Sigmoid colon (tissue), 7 donors: ENCODE measurements around the gene DAPL1. TPM values are rescaled to one million over a fixed set of nuclear protein-coding genes. Genes with fewer than 3 reads are reported as not detected.

ENCODE experiments used
- DNase-seq: peaks from one replicate; pipeline ENCODE4 v3.0.0-alpha.2; 2019
- H3K27ac ChIP-seq, 4 donors: fragments of 200-600 bp; sonication (generic); one replicate each; pipeline ENCODE4 v1.5.1; 2016 to 2019; ENCODE audit warnings: mild to moderate bottlenecking in 1 of 4
- H3K27me3 ChIP-seq, 3 donors: fragments of 200-600 bp; sonication (generic); one replicate each; pipeline ENCODE4 v1.5.1; 2019; ENCODE audit warnings: mild to moderate bottlenecking in 1 of 3
- H3K36me3 ChIP-seq, 4 donors: fragments of 200-600 bp; sonication (generic); one replicate each; pipeline ENCODE4 v1.5.1; 2016 to 2019
- H3K4me1 ChIP-seq, 4 donors: fragments of 200-600 bp; sonication (generic); one replicate each; pipeline ENCODE4 v1.5.1; 2017 to 2019
- H3K4me3 ChIP-seq, 4 donors: fragments of 200-600 bp; sonication (generic); one replicate each; pipeline ENCODE4 v1.5.1; 2017 to 2019; ENCODE audit warnings: mild to moderate bottlenecking in 2 of 4, moderate library complexity in 1 of 4
- H3K9me3 ChIP-seq, 4 donors: fragments of 200-600 bp in 3 of 4; sonication (generic) in 3 of 4; one replicate each; pipeline versions ENCODE4 v1.5.1 to v1.6.1; 2013 to 2019
- EP300 ChIP-seq, 4 donors: sonication (generic); formaldehyde crosslinking; IDR thresholded peaks; one replicate each; pipeline ENCODE4 v1.6.1; 2017; ENCODE audit warnings: antibody characterized with exemption in 4 of 4
- POLR2A ChIP-seq, 2 donors: fragments of 450-650 bp; IDR thresholded peaks; one replicate each; pipeline ENCODE4 v1.6.1; 2016; ENCODE audit warnings: antibody characterized with exemption in 2 of 2, mild to moderate bottlenecking in 2 of 2, moderate library complexity in 2 of 2
- POLR2AphosphoS5 ChIP-seq, 4 donors: sonication (generic); formaldehyde crosslinking; IDR thresholded peaks; one replicate each; pipeline ENCODE4 v1.6.1; 2017; ENCODE audit warnings: antibody characterized with exemption in 4 of 4
- WGBS, 2 donors: extraction: QIAGEN DNeasy Blood & Tissue Kit; methylation state at CpG; one replicate each; pipeline ENCODE4 v1.1.7; 2013; 5-methylcytosine and 5-hydroxymethylcytosine counted together
- intact Hi-C: fragments of 100-400 bp; cut with DNase I; formaldehyde crosslinking; loops from one replicate; pipeline ENCODE4 v1.15.1; 2023
- polyA plus RNA-seq, 3 donors: library from polyadenylated mRNA; stranded (reverse); fragments of 200-250 nt; gene quantifications; one replicate each; pipeline ENCODE4 v1.2.3, GENCODE V29; 2013
- total RNA-seq, 4 donors: library from RNA; depleted of rRNA; stranded (reverse); fragments of >200 nt; gene quantifications; one replicate each; pipeline ENCODE4 v1.1.0, GENCODE V29; 2016
- TF ChIP-seq, protein P1 (sequence below), 4 experiments: fragments of 450-650 bp in 3 of 4; fragments of 200-600 bp in 1 of 4; IDR thresholded peaks; one replicate each; pipeline ENCODE4 v1.5.1; 2016 to 2019; ENCODE audit warnings: antibody characterized with exemption in 4 of 4, mild to moderate bottlenecking in 3 of 4, moderate library complexity in 2 of 4
- donor health status: healthy with polysubstance abuse.
- donor health status: Bipolar disorder and iron deficiency.
- donor health status: healthy.

DAPL1 gene
- total and polyA plus RNA-seq, 7 donors = 1.2 to 6.0 (median 4.1) TPM; not detected in 2

DNA sequence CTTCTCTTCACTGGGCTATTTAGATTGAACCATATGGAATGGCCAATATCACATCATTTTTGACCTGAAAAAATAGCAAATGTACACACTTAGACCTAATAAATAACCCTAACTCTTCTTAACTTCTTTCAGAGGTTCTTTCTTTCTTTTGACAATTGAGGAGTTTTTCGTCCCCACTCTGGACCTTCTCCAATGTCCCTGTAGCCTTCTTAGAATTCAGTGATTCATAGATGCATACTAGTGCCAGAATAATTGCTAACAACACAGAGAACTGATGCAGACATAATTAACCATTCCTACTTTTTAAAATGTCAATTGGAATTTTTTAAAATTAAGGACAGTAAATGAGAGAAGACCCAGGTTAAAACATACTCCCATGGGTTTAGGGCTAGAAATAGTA is 20.0 kb downstream of the DAPL1 start:
- no peaks in the 10 kb centered on the region for H3K36me3 ChIP-seq
- TF ChIP-seq POLR2AphosphoS5 (IDR thresholded peaks at IDR 0.05) (no peak), POLR2A (IDR thresholded peaks at IDR 0.05) (no peak), EP300 (IDR thresholded peaks at IDR 0.05) (no peak)
- TF ChIP-seq, protein P1, sequence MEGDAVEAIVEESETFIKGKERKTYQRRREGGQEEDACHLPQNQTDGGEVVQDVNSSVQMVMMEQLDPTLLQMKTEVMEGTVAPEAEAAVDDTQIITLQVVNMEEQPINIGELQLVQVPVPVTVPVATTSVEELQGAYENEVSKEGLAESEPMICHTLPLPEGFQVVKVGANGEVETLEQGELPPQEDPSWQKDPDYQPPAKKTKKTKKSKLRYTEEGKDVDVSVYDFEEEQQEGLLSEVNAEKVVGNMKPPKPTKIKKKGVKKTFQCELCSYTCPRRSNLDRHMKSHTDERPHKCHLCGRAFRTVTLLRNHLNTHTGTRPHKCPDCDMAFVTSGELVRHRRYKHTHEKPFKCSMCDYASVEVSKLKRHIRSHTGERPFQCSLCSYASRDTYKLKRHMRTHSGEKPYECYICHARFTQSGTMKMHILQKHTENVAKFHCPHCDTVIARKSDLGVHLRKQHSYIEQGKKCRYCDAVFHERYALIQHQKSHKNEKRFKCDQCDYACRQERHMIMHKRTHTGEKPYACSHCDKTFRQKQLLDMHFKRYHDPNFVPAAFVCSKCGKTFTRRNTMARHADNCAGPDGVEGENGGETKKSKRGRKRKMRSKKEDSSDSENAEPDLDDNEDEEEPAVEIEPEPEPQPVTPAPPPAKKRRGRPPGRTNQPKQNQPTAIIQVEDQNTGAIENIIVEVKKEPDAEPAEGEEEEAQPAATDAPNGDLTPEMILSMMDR (IDR thresholded peaks at IDR 0.05) = no peak
- H3K9me3 ChIP-seq = no peaks in the 10 kb centered on the region
- H3K27me3 ChIP-seq = no peaks in the 10 kb centered on the region
- no peaks in the 10 kb centered on the region for H3K4me1 ChIP-seq
- no peak for DNase-seq
- 84 to 88% methylated on average over 1 of the region's 1 CpG for WGBS, 2 donors
- intact Hi-C loops = no loop called here
- H3K4me3 ChIP-seq = no peak overlapping the region
- H3K27ac ChIP-seq = no peak overlapping the region

DNA sequence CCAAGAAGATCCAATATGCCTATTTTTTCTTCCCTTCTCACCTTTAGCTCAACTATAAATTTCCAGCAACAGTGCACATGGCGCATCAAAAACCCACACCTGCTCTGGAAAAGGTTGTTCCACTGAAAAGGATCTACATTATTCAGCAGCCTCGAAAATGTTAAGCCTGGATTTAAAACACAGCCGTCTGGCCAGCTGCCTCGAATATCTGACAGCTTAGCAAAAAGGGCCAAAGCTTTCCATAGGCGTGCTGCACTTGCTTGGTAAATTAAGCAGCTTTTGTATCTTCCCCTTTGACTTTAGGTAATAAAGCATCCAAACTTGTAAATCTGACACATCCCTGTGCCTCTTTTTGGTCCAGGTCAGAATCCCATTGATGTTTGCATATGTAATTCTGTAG is 20.5 kb downstream of the DAPL1 start:
- 72 to 81% methylated on average over 5 of the region's 5 CpGs for WGBS, 2 donors
- no peak for DNase-seq
- Histone ChIP-seq H3K4me1 (no peaks in the 10 kb centered on the region), H3K36me3 (no peaks in the 10 kb centered on the region), H3K4me3 (no peak overlapping the region), H3K9me3 (no peaks in the 10 kb centered on the region), H3K27ac (no peak overlapping the region), H3K27me3 (no peaks in the 10 kb centered on the region)
- TF ChIP-seq EP300 (IDR thresholded peaks at IDR 0.05) = no peak
- TF ChIP-seq, protein P1 (IDR thresholded peaks at IDR 0.05) = no peak
- TF ChIP-seq POLR2AphosphoS5 (IDR thresholded peaks at IDR 0.05) = no peak
- TF ChIP-seq POLR2A (IDR thresholded peaks at IDR 0.05) = no peak
- intact Hi-C loops = no loop called here

DNA sequence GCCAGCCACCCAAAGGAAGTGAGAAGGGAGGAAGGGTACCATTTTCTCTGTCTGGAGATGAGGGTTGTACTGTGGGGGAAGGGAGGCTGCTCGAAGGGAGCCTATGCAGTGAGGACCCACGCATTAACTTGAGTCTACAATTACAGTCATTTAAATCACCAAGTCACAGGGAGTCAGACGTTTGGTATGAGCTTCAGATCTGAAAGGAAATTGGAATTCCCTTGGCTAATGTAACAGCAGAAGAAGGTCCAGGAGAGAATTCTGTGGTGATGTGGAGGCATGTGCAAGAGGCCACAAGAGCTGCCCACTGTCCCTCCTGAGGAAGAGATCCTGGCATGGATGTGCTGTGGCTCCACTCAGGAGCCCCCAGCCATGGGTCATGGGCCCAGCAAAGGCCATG is 22.5 kb downstream of the DAPL1 start:
- H3K4me1 ChIP-seq = no peaks in the 10 kb centered on the region
- no peak for TF ChIP-seq POLR2AphosphoS5 (IDR thresholded peaks at IDR 0.05)
- TF ChIP-seq, protein P1 (IDR thresholded peaks at IDR 0.05) = no peak
- no peak for TF ChIP-seq EP300 (IDR thresholded peaks at IDR 0.05)
- no peak for TF ChIP-seq POLR2A (IDR thresholded peaks at IDR 0.05)
- intact Hi-C loops = no loop called here
- H3K4me3 ChIP-seq = no peak overlapping the region
- WGBS, 2 donors = 77 to 85% methylated on average over 3 of the region's 3 CpGs
- H3K27me3 ChIP-seq = no peaks in the 10 kb centered on the region
- H3K27ac ChIP-seq = no peak overlapping the region
- no peaks in the 10 kb centered on the region for H3K36me3 ChIP-seq
- no peaks in the 10 kb centered on the region for H3K9me3 ChIP-seq
- DNase-seq = no peak

DNA sequence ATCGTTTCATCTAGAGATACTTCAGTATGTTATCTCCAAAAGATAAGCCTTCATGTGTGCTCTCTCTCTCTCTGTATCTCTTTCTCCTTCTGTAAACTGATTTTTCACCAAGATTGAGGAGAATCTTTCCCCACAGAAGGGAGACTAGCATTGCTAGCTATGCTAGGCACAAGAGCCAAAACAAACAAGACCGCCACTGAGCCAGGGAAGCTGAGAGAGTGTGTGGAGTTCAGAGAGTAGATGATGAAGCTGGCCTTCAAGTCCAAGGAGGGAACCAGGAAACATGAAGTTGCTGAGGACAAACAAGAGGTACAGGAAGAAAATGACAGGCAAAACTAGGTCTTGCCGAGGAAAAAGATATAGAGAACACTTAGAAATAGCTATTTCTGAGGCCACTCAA is 23.4 kb downstream of the DAPL1 start:
- intact Hi-C loops = no loop called here
- H3K4me3 ChIP-seq = no peak overlapping the region
- H3K27ac ChIP-seq = no peak overlapping the region
- no peaks in the 10 kb centered on the region for H3K9me3 ChIP-seq
- no peaks in the 10 kb centered on the region for H3K4me1 ChIP-seq
- no peaks in the 10 kb centered on the region for H3K27me3 ChIP-seq
- DNase-seq = no peak
- H3K36me3 ChIP-seq = no peaks in the 10 kb centered on the region
- 68 to 83% methylated on average over 3 of the region's 3 CpGs for WGBS, 2 donors
- TF ChIP-seq POLR2A (IDR thresholded peaks at IDR 0.05) (no peak), EP300 (IDR thresholded peaks at IDR 0.05) (no peak), POLR2AphosphoS5 (IDR thresholded peaks at IDR 0.05) (no peak)
- TF ChIP-seq, protein P1 (IDR thresholded peaks at IDR 0.05) = no peak

DNA sequence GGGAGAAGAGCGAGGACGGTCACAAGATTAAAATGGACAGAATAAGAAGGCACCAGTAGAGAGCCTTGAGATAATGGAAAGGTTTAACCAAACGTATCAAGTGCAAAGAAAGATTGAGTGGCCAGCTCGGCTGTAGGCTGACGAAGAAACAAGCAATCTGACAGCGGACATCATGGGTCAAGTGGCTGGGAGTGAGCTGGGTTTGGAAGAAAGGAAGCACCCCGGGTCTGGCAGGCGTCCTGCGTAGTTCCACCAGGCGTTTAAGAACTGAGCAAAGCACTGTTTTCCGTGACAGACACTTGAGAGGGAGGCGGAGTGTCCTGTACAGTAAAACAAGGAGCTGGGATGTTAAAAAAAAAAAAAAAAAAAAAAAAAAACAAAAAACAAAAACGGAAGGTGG is 27.1 kb downstream of the DAPL1 start:
- no peaks in the 10 kb centered on the region for H3K27me3 ChIP-seq
- no peak overlapping the region for H3K4me3 ChIP-seq
- no peaks in the 10 kb centered on the region for H3K4me1 ChIP-seq
- H3K9me3 ChIP-seq = no peaks in the 10 kb centered on the region
- WGBS, 2 donors = 77 to 78% methylated on average over 13 of the region's 13 CpGs
- H3K27ac ChIP-seq = no peak overlapping the region
- TF ChIP-seq, protein P1 (IDR thresholded peaks at IDR 0.05) = no peak
- TF ChIP-seq POLR2A (IDR thresholded peaks at IDR 0.05) = no peak
- TF ChIP-seq EP300 (IDR thresholded peaks at IDR 0.05) = no peak
- no peak for TF ChIP-seq POLR2AphosphoS5 (IDR thresholded peaks at IDR 0.05)
- DNase-seq = no peak
- intact Hi-C loops = no loop called here
- H3K36me3 ChIP-seq = no peaks in the 10 kb centered on the region
